ENCODE results near the gene DGCR6L.
"Not testable (repeated sequence)": the region's sequence is repeated elsewhere in the genome, so short reads cannot be mapped to it uniquely, and the experiment has no call there.

Gene DGCR6L

GRCh38 chr22:20320659-20321551 is 1.0 kb upstream of the DGCR6L start:
- not testable (repeated sequence) for H3K36me3 ChIP-seq (ENCODE audit: control insufficient read depth, insufficient read depth, low read length); H3K27me3 ChIP-seq (ENCODE audit: control insufficient read depth, insufficient read depth, low read length); H3K4me1 ChIP-seq (ENCODE audit: control insufficient read depth, insufficient read depth, low read length); H3K9me3 ChIP-seq (ENCODE audit: control insufficient read depth, insufficient read depth, low read length)
- peak overlapping the region; percentile 16 for H3K9ac ChIP-seq (ENCODE audit: low read depth, low read length)
- H3K4me3 ChIP-seq (ENCODE audit: low read depth, low read length) = peak overlapping the region; percentile 75

DNA sequence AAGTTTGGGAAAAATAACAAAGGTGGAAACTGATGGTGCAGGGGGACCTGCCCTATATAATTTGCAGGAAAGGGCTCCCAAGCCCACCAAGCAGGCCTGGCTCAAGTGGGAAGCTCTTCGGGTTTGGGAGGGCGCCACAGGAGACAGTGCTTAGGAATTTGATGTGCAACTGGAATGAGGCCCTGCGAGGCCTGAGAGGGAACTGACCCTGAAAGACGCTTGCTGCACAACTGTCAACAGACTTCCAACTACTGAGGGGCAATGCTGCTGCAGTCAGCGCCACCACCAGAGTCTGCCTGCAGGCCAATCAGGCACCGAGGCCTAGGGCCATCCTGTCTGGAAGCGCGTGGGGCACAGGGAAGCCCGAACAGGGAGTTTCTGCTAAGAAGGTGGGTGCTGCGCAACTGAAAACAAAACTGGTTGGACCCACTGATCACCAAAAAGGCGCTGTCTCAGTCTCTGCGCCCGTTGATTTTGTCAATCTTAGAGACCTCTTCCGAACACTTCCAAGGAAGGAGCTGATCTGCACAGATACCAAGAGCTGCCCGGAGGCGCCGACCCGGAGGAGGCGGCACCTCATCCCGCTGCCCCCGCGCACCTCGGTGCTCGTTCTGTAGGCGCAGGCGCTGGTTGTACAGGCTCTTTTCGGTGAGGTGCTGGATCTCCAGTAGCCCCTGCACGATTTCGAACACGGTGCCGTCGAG is 667 bp downstream of the DGCR6L start:
- Histone ChIP-seq H3K4me3 (ENCODE audit: low read depth, low read length) (peak overlapping the region; percentile 78), H3K36me3 (ENCODE audit: control insufficient read depth, insufficient read depth, low read length) (no peaks in the 10 kb centered on the region), H3K9me3 (ENCODE audit: control insufficient read depth, insufficient read depth, low read length) (no peaks in the 10 kb centered on the region), H3K27me3 (ENCODE audit: control insufficient read depth, insufficient read depth, low read length) (no peaks in the 10 kb centered on the region), H3K9ac (ENCODE audit: low read depth, low read length) (peak overlapping the region; percentile 54), H3K4me1 (ENCODE audit: control insufficient read depth, insufficient read depth, low read length) (peaks cover 4% of the 10 kb centered on the region)

DNA sequence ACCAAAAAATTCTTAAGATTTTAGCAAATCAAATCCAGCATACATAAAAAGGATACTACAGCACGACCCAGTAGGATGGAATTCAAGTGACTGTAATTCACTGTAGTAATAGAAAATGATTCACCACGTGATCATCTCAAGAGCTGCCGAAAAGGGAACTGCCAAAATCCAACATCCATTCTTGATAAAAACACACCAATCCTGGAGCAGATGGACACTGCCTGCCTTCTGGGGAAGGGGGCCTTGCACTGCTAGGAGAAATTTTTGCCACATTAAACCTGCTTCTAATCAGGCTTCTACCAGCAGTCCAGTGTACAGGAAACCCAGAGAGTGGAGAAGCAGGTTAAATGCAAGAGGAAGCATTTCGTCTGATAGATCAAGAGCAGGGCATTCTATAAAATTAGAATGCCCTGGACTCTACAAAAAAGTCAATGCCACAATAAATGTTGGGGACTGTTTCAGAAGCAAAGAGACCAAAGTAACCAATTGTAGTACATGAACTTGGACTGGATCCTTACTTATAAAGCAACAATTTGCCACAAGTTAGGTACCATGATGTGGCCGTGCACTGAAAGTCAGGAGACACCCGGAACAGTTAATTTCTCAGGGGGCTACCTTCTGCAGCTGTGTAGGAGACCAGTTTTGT is 1.7 kb downstream of the DGCR6L start:
- H3K36me3 ChIP-seq (ENCODE audit: control insufficient read depth, insufficient read depth, low read length); H3K9me3 ChIP-seq (ENCODE audit: control insufficient read depth, insufficient read depth, low read length); H3K9ac ChIP-seq (ENCODE audit: low read depth, low read length); H3K4me1 ChIP-seq (ENCODE audit: control insufficient read depth, insufficient read depth, low read length); H3K4me3 ChIP-seq (ENCODE audit: low read depth, low read length); H3K27me3 ChIP-seq (ENCODE audit: control insufficient read depth, insufficient read depth, low read length): not testable (repeated sequence)

GRCh38 chr22:20317402-20318042 is 2.3 kb downstream of the DGCR6L start:
- not testable (repeated sequence) for H3K4me3 ChIP-seq (ENCODE audit: low read depth, low read length); H3K9me3 ChIP-seq (ENCODE audit: control insufficient read depth, insufficient read depth, low read length); H3K4me1 ChIP-seq (ENCODE audit: control insufficient read depth, insufficient read depth, low read length); H3K36me3 ChIP-seq (ENCODE audit: control insufficient read depth, insufficient read depth, low read length); H3K9ac ChIP-seq (ENCODE audit: low read depth, low read length); H3K27me3 ChIP-seq (ENCODE audit: control insufficient read depth, insufficient read depth, low read length)

GRCh38 chr22:20316844-20317401 is 2.9 kb downstream of the DGCR6L start:
- H3K4me1 ChIP-seq (ENCODE audit: control insufficient read depth, insufficient read depth, low read length) = peaks cover 4% of the 10 kb centered on the region
- H3K9ac ChIP-seq (ENCODE audit: low read depth, low read length) = peak overlapping the region; percentile 12

GRCh38 chr22:20316217-20316843 is 3.5 kb downstream of the DGCR6L start:
- no peaks in the 10 kb centered on the region for H3K27me3 ChIP-seq (ENCODE audit: control insufficient read depth, insufficient read depth, low read length)
- no peak overlapping the region for H3K4me3 ChIP-seq (ENCODE audit: low read depth, low read length)
- peaks cover 4% of the 10 kb centered on the region for H3K4me1 ChIP-seq (ENCODE audit: control insufficient read depth, insufficient read depth, low read length)
- H3K36me3 ChIP-seq (ENCODE audit: control insufficient read depth, insufficient read depth, low read length) = no peaks in the 10 kb centered on the region
- no peaks in the 10 kb centered on the region for H3K9me3 ChIP-seq (ENCODE audit: control insufficient read depth, insufficient read depth, low read length)
- H3K9ac ChIP-seq (ENCODE audit: low read depth, low read length) = peak overlapping the region; percentile 12

More at GRCh38 chr22:20316844-20317401, 2.9 kb downstream of the DGCR6L start:
- no peak overlapping the region for H3K4me3 ChIP-seq (ENCODE audit: low read depth, low read length)
- H3K36me3 ChIP-seq (ENCODE audit: control insufficient read depth, insufficient read depth, low read length) = no peaks in the 10 kb centered on the region
- H3K9me3 ChIP-seq (ENCODE audit: control insufficient read depth, insufficient read depth, low read length) = no peaks in the 10 kb centered on the region
- no peaks in the 10 kb centered on the region for H3K27me3 ChIP-seq (ENCODE audit: control insufficient read depth, insufficient read depth, low read length)

GRCh38 chr22:20315337-20316216 is 4.3 kb downstream of the DGCR6L start:
- Histone ChIP-seq H3K4me1 (ENCODE audit: control insufficient read depth, insufficient read depth, low read length) (peaks cover 4% of the 10 kb centered on the region), H3K27me3 (ENCODE audit: control insufficient read depth, insufficient read depth, low read length) (no peaks in the 10 kb centered on the region), H3K4me3 (ENCODE audit: low read depth, low read length) (no peak overlapping the region), H3K9ac (ENCODE audit: low read depth, low read length) (no peak overlapping the region), H3K9me3 (ENCODE audit: control insufficient read depth, insufficient read depth, low read length) (no peaks in the 10 kb centered on the region), H3K36me3 (ENCODE audit: control insufficient read depth, insufficient read depth, low read length) (no peaks in the 10 kb centered on the region)

DNA sequence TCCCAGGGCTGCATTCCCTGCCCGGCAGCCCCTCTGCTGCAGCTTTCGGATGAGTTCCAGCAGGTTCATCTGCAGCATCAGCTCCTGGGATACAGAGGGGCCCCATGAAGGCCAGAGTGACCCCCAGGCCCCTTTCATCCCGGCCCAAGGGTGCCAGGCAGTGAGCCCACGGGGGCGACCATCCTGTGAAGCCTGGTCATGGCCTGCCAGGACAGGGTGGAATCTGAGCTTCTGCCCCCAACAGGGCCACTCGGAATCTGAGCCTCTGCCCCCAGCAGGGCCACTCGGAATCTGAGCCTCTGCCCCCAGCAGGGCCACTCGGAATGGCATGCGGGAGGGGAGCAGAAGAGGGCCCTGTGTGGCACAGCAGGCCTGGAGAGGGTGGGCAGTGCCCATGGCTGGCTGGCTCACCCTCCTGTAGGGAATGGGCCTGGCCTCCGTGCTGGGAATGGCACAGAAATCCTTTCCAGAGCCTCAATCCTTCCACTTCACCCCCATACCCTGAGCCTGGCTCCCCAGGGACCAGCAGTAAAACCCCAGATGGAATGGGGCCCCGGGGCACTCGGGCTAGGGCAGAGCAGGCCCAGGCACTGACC is 5.0 kb downstream of the DGCR6L start:
- not testable (repeated sequence) for H3K9ac ChIP-seq (ENCODE audit: low read depth, low read length)

GRCh38 chr22:20314206-20314605 is 5.7 kb downstream of the DGCR6L start:
- not testable (repeated sequence) for H3K4me1 ChIP-seq (ENCODE audit: control insufficient read depth, insufficient read depth, low read length); H3K9me3 ChIP-seq (ENCODE audit: control insufficient read depth, insufficient read depth, low read length); H3K36me3 ChIP-seq (ENCODE audit: control insufficient read depth, insufficient read depth, low read length); H3K4me3 ChIP-seq (ENCODE audit: low read depth, low read length); H3K9ac ChIP-seq (ENCODE audit: low read depth, low read length); H3K27me3 ChIP-seq (ENCODE audit: control insufficient read depth, insufficient read depth, low read length)

More for the DNA sequence above, 5.0 kb downstream of the DGCR6L start:
- H3K4me1 ChIP-seq (ENCODE audit: control insufficient read depth, insufficient read depth, low read length); H3K4me3 ChIP-seq (ENCODE audit: low read depth, low read length); H3K36me3 ChIP-seq (ENCODE audit: control insufficient read depth, insufficient read depth, low read length); H3K9me3 ChIP-seq (ENCODE audit: control insufficient read depth, insufficient read depth, low read length); H3K27me3 ChIP-seq (ENCODE audit: control insufficient read depth, insufficient read depth, low read length): not testable (repeated sequence)

- not testable (repeated sequence) for H3K9me3 ChIP-seq (ENCODE audit: control insufficient read depth, insufficient read depth, low read length)
These were observed 6.4 kb downstream of the DGCR6L start for GRCh38 chr22:20313306-20314077.

More at GRCh38 chr22:20313306-20314077, 6.4 kb downstream of the DGCR6L start:
- H3K4me3 ChIP-seq (ENCODE audit: low read depth, low read length); H3K4me1 ChIP-seq (ENCODE audit: control insufficient read depth, insufficient read depth, low read length); H3K27me3 ChIP-seq (ENCODE audit: control insufficient read depth, insufficient read depth, low read length); H3K36me3 ChIP-seq (ENCODE audit: control insufficient read depth, insufficient read depth, low read length); H3K9ac ChIP-seq (ENCODE audit: low read depth, low read length): not testable (repeated sequence)

Data from iPS-15b (cell line).